Activated T-cell treated with anti-CD3 and anti-CD28 coated beads for 24 hours (primary cell): ENCODE data around the gene KLLN.
"Not testable (repeated sequence)": the region's sequence is repeated elsewhere in the genome, so short reads cannot be mapped to it uniquely, and the experiment has no call there.

Experiments
- DNase-seq: peaks from one replicate; pipeline ENCODE4 v3.0.0-alpha.2; 2020; ENCODE audit warnings: low read depth

Gene KLLN

DNA sequence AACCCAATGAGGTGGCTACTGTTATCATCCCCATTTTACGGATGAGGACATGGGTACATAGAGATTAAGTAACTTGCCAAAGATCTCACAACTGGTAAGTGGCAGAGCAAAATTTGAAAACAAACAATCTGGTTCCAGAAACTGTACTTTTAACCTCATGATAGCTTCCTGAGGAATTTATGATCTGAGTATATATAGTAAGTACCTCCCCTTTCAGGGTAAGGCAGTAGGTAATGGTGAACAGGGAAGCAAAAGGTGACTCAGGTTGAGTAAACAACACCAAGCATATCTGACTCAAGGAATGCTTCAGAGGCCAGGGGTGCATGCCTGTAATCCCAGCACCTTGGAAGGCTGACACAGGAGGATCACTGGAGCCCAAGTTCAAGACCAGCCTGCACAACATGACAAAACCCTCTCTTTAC, 21.1 kb downstream of the KLLN start:
- DNase-seq = no peak

DNA sequence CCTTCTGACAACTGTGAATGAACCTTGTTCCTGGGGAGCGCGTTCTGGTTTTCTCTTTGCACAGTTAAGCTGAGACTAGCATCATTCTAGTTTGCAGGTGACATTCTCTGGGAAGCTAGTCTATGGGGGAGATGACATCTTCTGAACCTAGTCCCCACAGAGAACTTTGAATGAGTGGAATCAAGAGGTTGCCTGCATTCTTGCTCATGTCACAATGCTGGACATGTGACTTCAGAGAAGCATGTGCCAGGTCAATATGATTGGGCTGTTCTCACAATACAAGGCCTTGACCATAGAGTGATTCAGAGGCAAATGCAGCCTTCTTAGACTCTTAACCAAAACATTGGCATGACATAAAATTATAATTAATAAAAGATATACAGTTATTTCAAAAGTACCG, 22.1 kb downstream of the KLLN start:
- DNase-seq = no peak

DNA sequence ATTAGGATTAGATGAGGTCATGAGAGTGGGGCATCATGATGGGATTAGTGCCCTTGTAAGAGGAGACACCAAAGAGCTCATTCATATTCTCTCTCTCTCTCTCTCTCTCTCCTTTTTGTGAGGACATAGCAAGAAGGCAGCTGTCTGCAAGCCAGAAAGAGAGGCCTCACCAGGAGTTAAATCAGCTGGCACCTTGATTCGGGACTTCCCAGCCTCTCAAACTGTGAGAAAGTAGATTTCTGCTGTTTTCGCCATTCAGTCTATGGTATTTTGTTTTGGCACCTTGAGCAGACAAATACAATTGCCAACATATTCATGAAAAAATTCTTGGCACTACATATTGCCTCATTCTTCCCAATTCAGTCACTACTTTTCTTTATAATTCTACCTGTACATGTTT, 24.7 kb downstream of the KLLN start:
- DNase-seq = no peak

- DNase-seq = no peak
These were observed 25.9 kb downstream of the KLLN start for GRCh38 chr10:87837445-87837844.

GRCh38 chr10:87836098-87836497, 27.2 kb downstream of the KLLN start:
- no peak for DNase-seq

GRCh38 chr10:87829986-87830729, 33.2 kb downstream of the KLLN start:
- no peak for DNase-seq

DNA sequence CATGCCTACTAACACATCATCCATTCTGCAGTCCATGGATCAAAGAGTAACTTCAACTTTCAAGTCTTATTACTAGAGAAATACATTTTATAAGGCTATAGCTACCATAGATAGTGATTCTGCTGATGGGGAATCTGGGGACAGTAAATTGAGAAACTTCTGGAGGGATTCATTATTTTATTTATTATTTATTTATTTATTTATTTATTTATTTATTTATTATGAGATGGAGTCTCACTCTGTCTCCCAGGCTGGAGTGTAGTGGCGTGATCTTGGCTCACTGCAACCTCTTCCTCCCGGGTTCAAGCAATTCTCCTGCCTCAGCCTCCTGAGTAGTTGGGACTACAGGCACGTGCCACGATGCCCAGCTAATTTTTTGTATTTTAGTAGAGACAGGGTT, 34.3 kb downstream of the KLLN start:
- not testable (repeated sequence) for DNase-seq

- DNase-seq = no peak
These were observed 35.7 kb downstream of the KLLN start for GRCh38 chr10:87827681-87828080.

- DNase-seq = no peak
These were observed 36.7 kb downstream of the KLLN start for GRCh38 chr10:87826653-87827052.

DNA sequence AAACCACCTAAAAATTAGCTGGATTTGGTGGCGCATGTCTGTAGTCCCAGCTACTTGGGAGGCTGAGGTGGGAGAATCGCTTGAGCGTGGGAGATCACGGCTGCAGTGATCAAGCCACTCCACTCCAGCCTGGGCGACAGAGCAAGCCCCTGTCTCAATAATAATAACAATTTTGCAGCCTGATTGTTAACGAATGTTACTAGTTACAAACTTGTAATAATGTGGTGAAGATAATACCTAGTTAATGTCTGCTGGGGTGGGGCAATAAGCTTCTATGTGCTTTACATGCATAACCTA, 44.1 kb downstream of the KLLN start:
- DNase-seq = no peak

DNA sequence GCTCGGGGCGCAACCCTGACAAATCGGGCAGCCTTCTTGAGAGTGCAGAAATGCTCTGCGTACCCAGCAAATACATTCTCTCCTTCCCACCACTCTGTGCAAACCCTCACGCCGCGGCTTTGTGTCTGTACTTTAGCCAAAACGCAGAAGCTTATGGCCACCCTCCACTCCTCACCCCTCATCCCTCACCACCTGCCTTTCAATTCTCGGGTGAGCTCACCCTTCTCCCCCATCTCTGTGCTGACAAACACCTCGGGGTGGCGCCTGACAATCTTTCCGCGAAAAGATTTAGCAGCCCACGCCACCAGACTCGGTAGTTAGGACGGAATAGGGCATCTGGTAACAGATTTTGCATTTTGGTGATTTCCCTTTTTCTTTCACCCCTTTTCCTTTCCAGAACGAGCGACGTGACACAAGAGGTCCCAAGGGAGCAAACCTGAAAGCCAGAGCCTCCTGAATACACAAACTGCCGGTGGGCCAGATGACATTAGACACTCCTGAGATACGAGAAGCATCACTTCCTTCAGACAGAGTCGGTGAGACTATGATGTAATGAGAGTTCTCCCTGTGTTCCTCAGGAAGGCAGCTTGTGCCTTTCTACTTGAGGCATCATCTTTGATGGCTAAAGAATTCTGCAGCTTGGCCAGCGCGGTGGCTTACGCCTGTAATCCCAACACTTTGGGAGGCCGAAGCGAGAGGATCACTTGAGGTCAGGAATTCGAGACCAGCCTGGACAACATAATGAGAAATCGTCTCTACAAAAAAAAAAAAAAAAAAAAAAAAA, 44.6 kb downstream of the KLLN start:
- DNase-seq = peak; percentile 57

DNA sequence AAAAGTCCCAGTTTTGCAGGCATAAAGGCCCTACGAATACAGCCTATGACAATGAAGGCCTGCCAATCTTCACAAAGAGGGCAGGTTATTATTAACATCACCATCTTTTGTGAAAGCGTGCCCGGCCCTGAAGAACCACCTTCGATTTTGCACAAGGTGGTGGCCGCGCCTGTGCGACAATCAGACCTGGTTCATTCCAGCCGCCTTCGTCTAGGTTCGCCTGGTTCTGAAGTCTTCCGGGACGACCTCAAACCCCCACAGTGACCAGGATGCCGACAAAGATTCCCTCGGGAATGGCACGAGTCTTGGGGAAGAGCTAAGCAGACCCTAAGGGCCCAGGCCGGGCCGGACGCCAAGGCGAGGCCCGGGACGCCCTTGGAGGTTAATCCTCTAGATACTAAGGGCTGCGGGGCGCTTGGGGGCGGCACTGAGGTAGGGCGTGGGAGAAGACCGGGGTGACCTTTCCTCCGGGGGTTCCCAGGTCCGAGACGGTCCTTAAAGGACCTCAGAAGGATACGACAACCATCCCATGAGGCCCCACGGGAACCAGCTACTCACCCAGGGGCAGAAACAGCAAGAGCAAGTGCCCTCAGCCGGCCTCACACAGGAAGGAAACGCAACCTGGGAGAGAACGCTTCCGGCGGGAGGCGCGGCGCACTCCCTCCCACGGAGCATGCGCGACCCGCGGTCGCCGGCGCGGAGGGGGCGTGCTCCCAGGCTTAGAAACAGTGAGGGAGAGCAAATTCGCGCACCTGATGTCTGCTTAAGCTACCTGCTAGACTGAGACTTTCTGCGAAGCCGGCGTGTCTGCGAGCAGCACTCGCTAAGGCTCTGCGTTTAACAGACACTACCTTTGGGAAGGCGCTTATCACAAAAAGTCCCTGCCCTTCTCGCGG, 45.5 kb downstream of the KLLN start, which contains the start of gene ATAD1:
Gene ATAD1, minus strand, starts transcription at position 618 of the 896 bp plus-strand sequence. CDS start 3,627 bp downstream, outside the sequence.
- peak; percentile 86 for DNase-seq

GRCh38 chr10:87816898-87817608, 46.3 kb downstream of the KLLN start:
- DNase-seq = no peak

- DNase-seq = no peak
These were observed 47.0 kb downstream of the KLLN start for GRCh38 chr10:87816163-87816897.
